GM04504 (cell line): ENCODE measurements around the gene GMFB.

ENCODE experiments used
- DNase-seq: peaks from one replicate; pipeline ENCODE4 v3.0.0-alpha.2; 2012; ENCODE audit warnings: low read depth

GMFB gene

DNA sequence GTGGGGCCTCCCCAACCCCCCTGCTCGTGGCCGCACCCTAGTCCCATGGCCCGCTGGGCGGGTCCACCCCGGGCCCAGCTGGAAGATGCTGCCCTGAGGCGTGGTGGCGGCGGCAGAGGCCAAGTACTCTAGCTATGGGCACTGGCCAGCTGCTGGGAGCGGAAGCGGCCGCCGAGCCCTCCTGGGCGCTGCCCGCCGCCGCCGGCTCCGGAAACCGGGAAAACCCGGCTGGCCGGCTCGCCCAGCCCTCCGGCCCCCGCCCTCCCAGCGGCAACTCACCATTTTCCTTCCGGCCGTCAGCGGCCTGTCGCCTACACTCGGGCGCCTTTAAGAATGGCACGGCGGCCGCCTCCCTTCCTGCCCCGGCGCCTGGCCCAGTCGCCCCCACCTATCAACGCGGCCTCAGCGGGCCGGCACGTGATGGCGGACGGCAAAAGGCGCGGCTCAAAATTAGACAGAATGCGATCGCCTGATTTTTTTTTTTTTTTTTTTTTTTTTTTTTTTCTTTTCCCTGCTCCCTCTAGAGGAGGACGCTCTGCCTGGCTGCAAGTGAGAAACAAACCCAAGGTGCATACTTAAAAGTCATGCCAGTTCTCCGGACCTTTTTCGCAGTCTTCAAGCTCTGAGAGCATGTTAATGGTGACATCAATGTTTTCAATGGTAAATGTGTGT lies at the start of gene GMFB:
GMFB (minus strand) TSS at position 335 of the 672 bp plus-strand sequence; CDS start at position 282, 53 bp downstream.
- DNase-seq: peak; percentile 86

DNA sequence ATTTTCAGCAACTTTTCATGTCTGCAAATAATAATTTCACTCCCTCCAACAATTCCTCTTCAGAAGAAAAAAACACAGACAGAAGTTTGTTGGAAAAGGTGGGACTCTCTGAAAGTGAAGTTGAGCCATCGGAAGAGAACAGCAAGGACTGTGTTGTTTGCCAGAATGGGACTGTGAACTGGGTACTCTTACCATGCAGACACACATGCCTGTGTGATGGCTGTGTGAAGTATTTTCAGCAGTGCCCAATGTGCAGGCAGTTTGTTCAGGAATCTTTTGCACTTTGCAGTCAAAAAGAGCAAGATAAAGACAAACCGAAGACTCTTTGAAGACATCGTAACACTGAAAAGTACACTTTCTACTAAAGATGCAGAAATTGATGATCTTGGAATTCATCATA lies 49.3 kb upstream of the GMFB start:
- DNase-seq: no peak

DNA sequence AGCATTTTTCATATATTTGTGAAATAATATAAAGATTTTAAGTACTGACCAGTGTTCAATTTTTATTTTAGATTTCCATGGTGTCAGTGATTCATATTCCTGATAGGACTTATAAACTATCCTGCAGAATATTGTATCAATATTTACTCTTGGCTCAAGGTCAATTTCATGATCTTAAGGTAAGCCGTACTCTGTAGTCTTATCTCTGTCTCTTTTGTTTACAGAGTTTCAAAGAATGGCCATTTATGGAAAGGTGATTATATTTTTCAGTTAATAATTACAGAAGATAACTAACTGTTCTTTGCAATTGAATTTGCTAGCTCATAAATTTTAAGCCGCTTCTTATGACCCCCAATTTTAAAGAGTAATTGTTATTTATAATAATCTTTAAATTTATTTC lies 48.9 kb upstream of the GMFB start:
- no peak for DNase-seq

DNA sequence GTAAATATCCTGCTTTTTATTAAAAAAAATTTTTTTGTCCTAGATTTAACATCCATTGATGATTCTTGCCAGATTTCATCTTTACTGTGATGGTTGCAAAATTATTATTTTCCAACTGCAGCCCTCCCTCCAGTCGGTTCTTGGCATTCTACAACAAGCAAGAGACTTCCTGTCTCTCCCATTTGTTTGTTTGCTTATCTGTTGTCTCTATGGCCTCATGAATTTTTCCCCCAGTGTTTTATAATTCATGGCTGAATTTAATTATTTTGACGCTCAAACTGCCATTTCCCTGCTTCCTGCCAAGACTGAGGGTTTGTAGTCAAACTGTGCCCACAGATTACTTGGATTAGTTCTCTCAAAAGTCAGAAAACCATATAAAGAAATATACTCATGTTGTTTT lies 46.9 kb upstream of the GMFB start:
- DNase-seq: no peak

DNA sequence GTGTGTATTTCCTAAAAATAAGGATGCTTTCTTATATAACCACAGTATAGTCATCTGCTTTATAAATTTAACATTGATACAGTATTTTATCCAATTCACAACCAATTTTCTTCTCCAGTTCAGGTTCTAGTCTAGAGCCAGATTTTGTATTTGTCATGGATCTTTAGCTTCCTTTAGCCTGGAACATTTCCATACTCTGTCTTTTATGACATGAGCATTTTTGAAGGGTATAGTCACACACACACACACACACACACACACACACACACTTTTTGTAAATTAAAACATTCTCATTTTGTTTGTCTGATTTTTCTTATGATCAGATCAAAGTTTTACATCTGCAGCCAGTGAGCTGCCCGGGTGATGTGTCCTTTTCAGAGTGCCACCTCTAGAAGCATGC lies 46.3 kb upstream of the GMFB start:
- no peak for DNase-seq

DNA sequence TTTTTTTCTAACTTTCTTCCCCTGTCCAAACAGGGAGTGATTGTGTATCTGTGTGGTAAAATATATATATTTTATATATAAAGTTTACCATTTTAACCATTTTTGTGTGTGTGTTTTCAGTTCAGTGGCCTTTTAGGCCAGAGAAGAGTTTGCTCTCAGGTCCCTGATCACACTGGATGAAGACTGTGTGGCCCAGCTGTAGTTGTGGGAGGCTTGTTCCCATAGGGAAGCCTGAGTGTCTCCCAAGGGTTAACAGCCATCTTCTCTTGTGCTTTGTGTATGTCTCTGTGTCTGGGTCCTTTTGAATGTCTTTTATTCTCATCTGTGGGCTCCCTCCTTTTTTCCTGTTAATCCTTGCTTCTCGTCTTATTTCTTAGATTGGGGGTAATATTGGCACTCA lies 44.3 kb upstream of the GMFB start:
- no peak for DNase-seq

DNA sequence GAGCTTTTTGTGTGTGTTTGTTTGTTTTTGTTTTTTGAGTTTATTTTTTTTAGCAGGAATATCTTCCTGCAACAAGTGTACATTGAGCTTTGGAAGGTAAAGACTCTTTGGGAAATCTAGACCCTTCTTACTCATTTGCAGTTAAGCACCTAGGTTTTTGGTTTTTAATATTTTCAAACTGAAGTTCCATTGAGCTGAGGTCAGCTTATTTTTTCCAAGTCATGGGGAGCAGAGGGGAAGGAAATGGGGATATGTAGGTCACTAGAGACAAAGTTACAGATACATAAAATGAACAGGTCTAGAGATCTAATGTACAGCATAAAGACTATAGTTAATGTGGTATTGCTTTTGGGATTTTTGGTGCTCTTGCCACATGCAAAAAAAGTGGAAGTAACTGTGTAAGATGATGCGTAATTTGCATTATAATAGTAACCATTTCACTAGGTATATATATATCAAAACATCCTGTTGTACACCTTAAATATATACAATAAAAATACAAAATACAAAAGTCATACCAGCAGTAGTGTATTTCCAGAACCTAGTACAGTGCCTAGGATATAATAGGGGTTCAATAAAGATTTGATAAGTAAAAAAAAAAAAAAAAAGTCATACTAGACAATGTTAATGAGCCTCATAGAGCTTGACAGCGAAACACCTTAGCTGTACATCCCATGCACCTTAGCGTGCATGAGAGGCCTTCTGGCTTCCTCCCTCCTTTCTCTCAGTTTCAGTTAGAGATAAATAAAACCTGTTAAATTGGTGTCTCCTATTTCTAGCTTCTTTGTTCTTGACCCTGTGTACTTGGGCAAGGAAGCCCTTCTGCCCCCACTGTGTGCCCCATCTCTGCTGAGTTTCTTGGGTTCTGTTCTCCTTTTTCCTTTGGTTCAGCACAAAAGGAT lies 43.6 kb upstream of the GMFB start:
- DNase-seq: no peak

DNA sequence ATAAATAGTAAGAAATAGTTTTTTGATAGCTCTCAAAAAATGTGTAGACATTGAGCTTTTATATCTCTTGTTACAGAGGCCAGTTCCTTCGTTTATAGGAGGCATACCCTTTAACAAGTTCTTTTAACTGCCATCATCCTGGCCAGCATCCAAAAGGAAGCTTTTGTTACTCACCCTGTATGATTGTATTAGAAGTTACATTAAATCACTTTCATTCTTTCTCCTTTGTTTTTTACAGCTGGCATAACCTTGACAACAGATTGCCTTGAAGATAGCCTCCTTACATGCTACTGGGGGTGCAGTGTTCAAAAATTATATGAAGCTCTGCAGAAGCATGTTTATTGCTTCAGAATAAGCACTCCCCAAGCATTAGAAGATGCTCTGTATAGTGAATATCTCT lies 41.0 kb upstream of the GMFB start:
- DNase-seq: no peak

DNA sequence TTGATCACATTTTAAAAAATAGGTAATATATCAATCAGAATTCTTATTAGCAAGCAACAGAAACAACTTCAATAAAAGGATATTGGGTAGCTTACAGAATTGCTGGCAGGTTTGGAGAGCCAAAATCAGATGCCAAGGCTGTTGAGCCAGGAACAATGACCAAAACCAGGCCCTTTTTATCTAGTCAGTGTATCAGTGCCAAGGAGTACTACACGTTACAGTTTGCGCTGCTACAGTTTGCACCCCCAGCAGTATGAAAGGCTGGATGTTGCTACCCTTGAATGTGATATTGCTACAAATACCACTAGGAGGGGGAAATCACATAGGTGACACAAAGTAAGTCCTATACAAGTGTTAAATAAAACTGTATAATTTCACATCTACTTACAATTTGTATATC lies 40.2 kb upstream of the GMFB start:
- no peak for DNase-seq

DNA sequence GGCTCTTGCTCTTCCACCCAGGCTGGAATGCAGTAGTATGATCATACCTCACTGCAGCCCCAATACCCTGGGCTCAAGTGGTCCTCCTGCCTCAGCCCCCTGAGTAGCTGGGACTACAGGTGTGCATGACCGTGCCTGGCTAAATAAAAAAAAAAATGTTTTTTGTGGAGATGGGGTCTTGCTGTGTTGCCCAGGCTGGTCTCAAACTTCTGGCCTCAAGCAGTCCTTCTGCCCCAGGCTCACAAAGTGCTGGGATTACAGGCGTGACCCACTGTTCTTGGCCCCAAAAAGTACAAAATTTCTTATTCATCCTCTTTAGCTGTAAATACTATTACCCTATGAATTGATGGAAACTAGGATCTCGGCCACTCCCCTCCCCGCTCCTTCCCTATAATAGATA lies 35.6 kb upstream of the GMFB start:
- DNase-seq: no peak

DNA sequence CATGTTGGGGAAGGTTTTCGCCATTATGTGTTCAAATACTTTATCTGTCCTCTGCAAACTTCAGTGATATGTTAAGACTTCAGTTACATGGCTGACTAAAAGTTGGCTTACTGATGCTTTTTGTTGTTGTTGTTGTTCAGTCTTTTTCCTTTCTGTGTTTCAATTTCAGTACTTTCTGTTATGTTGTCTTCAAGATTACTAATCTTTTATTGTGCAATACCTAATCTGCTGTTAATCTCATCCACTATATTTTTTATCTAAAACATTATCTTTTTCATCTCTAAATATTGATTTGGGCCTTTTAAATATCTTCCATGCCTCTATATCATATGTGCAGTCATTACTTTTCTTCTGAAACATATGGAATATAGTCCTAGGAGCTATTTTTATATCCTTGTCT lies 27.9 kb upstream of the GMFB start:
- no peak for DNase-seq

DNA sequence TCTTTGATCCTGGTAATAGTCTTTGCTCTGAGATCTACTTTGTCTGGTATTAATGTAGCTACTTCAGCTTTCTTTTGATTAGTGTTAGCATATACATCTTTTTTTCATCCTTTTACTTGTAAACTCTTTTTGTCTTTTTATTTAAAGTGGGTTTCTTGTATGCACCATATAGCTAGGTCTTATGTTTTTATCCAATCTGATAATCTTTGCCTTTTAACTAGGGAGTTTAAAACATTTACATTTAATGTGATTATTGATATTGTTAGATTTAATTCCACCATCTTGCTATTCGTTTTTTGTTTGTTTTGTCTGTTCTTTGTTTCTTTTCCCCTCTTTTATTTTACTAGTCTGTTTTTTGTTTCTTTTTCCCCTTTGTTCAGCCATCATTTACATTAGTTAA lies 26.9 kb upstream of the GMFB start:
- no peak for DNase-seq

DNA sequence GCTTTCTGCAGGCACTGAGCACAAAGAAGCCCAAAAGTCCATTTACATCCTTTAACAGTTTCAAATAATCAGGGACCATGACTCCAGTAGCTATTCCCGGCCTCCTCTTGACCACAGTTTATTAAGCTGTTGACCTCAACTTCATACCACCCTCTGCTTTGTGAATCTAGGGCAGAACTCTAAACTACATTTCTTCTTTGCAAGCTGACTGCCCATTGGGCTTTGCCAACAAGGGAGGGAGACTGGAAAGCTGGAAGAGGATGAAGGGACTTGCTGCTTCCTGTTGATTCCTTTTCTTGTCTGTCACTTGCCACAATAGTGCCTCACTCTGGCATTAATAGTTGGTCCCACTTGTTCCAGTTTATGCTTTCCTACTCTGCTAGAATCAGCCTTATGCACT lies 23.6 kb upstream of the GMFB start:
- DNase-seq: no peak

DNA sequence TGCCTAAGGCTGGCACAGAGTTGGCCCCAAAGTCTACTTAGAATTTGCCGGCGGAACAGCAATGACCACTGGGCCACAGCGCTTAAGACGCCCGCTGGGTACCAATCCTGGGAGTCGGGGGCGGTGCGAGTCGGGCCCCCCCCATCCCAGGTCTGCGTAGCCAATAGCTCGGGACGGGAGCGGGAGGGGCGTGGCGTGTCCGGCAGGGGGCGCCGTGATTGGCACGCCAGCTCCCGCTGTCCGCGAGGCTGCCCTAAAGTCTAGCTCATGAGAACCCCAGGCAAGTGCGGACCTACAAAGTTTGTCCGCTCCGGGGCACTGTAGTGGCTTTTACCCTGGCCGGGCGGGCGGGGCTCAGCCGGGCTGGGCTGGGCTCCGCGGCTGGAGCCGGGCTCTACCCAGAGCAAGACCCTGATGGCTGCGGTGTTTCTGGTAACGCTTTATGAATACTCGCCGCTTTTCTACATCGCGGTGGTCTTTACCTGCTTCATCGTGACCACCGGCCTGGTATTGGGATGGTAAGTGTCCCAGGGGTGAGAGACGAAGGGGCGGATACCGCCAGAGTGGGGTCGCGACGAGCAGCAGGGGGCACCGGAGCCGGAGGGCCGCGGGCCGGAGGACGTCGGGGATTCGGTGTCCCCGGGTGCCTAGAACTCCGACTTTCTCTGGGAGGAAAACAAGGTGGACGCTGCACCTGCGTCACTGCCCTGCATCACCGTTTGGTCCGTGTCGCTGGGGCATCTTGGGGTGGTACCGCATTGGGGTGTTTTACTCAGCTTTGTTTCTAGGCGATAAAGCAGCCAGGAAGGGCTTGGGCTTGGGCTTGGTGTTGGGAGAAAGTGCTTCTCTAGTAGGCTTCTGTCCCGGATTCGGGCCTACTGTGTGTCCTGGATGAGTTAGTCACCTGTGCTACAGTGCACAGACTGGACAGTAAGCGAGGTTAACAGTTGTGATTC lies 21.0 kb upstream of the GMFB start, which contains the start of gene CGRRF1:
CGRRF1 (plus strand) TSS at position 361 of the 956 bp plus-strand sequence; CDS start at position 415, 54 bp downstream.
- DNase-seq: peak; percentile 98

DNA sequence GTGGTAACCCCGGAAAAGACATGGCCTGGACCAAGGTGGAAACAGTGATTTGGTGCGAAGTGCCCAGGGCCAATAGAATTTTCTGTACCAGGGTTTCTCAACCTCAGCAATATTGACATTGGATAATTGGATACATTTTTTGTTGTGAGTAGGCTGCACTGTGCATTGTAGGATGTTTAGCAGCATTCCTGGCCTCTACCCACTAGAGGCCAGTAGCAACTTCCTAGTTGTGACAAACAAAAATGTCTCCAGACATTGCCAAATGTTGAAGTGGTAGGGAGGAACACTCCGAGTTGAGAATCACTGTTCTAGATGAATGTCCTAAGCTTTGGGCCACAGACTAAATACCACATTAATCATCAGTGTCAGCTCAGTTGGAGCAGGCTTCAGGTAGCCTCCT lies 14.7 kb upstream of the GMFB start:
- DNase-seq: no peak

DNA sequence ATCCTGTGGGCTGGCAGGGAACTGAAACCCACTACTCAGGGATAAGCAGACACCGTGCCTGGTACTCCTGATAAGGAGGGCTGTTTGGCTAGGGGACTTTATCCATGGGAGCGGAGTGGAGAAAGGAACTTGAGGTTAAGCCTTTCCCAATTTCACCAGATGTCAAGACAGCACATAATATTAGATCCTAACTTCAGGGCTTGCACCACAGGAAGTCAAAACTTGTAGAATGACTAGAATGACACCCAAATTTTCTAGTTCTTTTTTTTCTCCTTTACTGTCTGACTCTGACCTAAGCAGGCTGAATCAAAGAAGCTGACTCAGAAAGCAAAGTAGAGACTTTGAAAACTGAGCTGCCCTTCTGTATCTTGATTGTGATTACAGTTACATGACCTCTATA lies 13.8 kb upstream of the GMFB start:
- no peak for DNase-seq

DNA sequence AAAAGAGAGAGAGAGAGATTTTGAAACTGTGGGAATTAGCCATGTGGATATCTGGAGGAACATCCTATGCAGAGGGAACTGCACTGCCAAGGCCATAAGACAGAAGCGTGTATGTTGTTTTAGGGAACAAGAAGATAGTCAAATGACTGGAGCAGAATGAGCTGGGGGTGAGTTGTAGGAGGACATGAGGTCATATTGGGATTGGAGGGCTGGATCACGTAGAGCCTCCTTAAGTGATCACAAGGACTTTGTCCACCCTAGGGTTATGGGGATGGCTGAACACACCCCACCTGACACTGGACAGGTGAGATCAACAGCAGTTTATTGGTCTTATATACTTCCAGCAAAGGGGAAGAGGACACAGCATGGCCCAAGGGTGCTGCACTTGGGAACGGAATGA lies 12.7 kb upstream of the GMFB start:
- DNase-seq: no peak

DNA sequence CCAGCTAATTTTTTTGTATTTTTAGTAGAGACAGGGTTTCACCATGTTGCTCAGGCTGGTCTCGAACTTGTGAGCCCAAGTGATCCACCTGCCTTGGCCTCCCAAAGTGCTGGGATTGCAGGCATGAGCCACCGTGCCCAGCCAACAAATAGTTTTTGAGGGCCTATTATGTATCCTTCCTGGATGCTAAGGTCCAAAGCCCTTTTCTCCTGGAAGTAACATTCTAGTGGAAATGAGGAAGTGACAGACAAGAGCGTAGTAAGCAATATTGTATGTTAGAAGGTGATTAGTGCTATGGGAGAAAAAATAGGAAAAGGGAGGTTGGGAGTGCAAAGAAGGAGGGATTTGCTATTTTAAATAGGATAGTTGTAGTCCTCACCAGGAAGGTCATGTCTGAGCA lies 12.0 kb upstream of the GMFB start:
- no peak for DNase-seq

DNA sequence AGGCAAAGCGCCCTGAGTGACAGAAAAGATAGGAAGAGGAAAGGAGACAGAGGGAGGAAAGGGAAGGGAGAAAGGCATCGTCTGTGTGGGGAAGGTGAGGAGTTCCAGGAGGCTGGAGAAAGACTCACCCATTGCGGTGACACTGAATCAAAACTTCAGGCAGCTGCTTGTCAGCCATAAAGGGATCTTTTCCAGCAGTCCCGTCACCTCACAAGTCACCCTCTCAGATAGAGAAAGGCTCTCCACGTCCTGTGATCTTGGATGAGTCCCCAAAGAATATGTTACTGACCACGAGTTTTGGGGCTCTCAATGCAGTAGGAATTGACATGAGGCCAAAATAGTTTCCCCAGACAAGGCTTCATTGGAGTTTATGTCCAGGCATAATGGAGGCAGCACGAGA lies 9.8 kb upstream of the GMFB start:
- no peak for DNase-seq

DNA sequence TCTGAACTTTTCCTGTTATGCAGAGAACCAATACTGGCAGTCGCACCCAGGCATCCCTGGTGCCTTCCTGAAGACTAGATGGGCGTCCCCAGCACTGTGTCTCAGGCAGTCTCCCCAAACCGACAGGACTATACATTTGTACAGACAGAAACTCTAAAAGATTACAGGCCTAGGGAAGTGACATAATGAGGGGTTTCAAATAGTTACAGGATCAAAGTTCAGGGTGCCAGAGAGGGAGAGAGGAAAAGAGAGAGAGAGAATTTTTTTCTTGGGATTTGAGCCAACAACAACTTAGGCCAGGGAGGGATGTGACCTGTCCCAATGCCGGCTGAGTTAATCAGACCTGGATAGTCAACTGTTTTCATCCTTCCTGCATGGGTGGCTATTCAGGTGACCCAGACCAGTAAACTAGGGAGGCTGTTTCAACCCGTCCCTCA lies 9.3 kb upstream of the GMFB start:
- no peak for DNase-seq

DNA sequence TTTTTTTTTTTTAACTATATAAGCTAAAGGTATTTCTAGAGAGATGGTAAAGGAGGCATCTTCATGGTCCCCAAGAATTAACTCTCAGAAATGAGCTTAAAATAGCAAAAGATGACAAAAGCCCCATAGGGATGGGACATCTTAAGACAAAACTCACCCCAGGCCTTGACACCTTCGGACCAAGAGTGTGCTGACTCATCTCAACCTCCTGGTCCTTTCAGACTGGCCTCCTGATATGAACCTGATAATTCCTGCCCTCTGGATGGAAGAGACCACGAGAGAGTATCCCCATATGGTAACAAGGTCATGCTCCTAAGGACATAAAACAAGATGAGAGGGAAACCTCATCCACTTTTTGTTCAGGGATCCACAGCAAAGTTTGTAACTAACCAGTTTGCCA lies 8.4 kb upstream of the GMFB start:
- DNase-seq: no peak

DNA sequence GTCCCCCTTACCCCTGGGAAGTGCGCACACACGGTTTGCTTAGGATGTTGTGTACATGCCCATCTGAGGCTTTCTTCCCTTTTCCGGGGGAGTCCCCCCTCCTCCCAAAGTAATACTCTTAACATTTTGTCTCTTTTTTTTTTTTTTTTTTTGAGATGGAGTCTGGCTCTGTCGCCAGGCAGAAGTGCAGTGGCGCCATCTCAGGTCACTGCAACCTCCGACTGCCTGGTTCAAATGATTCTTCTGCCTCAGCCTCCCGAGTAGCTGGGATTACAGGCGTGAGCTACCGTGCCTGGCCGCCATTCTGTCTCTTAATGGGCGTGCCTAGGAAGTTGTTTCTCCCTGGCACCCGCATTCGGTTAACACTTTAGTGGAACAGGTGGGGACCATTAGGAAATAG lies 4.5 kb upstream of the GMFB start:
- DNase-seq: no peak
